Activated CD4-positive, alpha-beta T cell treated with anti-CD3 and anti-CD28 coated beads for 48 hours (primary cell): Measurements from ENCODE around the gene HIPK2.

Source experiments
- DNase-seq: peaks from one replicate; pipeline ENCODE4 v3.0.0-alpha.2; 2020

The HIPK2 gene

DNA sequence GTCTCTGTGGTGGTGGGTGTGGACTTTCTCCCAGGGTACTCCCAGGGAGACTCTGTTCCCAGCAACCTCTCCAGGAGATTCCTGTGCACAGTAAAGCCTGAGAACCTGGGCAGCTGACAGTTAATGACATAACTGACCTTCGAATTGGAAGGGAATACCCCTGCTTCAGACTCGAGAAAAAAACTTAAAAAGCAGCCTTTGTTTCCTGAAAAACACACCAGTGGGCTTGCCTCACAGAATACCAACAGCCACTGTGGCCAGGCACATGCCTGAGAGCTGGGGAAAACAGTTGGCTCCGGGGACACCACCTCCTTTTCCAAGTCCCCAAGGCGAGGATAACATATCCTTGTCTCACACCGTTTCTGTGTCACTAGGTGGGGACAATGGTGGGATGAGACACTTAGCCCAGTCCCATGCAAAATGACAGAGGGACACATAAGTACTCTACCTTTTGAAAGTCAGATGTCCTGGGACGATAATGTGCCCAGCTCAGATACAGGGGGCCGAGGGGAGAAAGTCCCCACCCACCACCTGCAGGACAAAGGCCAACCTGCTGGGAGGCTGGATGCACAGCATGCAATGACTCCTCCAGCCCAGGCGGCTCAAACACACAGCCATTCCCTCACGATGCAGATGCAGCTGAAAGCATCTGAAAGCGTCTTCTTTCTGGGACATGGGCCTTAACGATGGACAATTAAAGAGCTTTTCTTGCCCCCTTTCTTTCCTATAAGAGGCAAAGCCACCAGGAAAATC is 65.6 kb downstream of the HIPK2 start:
- no peak for DNase-seq

GRCh38 chr7:139710036-139710435 is 67.8 kb downstream of the HIPK2 start:
- DNase-seq, result no peak

- no peak for DNase-seq
Measured at GRCh38 chr7:139709485-139709884, 68.3 kb downstream of the HIPK2 start.

DNA sequence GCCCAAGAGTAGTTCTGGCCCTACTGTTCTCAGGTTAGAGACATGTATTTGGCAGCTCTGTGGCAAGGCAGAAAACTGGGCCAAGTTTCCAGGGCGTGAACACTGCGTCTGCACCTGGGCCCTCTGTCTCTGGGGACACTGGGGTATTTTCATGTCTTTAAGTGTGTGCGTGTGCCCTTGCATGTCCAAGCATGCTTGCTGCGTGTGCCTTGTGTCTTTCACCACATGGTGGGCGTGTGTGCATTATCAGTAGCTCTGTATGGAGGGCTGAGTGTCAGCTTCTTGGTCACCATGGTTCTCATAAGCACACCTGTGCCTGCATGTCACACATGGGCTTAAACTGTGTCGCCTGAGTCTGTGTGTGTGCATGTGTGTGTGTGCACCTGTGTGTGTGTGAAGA is 69.3 kb downstream of the HIPK2 start:
- no peak for DNase-seq

DNA sequence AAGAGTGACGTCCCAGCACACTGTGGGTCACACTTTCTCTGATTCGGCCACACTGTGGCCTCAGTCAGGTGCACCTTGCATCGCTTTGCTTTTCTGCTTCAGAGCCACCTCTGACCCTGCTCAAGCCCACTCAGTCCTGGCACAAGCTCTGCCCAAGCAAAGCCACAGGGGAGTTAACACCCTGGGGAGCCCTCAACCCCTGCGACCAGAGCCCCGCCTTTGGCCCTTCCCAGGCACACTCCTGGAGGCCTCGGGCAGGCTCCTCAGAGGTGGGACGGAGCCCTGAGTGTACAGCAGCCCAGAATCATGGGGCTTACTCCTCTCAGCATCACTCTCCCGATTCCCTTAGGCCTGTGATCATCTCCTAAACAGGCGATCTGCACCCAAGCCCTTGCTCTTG is 71.0 kb downstream of the HIPK2 start:
- DNase-seq, result no peak

GRCh38 chr7:139704308-139704879 is 73.4 kb downstream of the HIPK2 start:
- no peak for DNase-seq

- DNase-seq, result no peak
Measured at GRCh38 chr7:139703487-139704307, 74.1 kb downstream of the HIPK2 start.

GRCh38 chr7:139702811-139703486 is 74.8 kb downstream of the HIPK2 start:
- DNase-seq, result no peak

- DNase-seq, result no peak
Measured at GRCh38 chr7:139702313-139702731, 75.5 kb downstream of the HIPK2 start.

- no peak for DNase-seq
Measured at GRCh38 chr7:139701908-139702307, 75.9 kb downstream of the HIPK2 start.

DNA sequence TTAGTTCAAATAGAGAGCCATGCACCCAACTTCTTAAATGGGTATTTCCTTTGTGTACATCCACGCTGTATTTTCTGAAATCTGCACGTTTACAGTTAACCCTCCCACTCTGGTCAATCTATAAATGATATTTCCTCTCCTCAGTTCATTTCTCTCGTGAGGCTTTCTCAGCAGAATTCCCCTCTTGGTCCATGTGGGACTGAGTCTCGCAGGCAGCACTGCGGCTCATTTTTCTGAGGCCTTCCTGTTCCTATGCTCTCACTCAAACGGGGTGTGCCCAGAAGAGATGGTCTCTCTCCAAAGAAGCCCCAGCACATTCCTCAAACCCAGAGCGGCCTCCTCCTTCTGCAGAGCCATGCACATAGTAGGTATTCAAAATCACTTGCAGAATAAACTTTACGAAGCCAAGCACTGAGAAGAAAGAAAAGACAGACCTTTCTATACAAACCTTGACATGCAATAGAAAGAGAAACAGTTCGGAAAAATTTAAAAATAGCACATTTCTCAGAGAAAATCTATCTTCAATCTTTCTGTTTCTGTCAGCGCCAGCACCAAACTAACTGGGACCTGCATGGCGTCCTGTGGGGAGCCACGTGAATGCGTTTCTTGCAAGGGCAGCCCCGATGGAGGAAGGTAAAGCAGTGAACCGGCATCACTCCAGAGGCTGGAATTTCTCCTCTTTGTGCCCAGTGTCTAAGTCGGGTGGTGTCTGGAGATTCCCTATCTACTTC is 77.1 kb downstream of the HIPK2 start:
- DNase-seq, result no peak

GRCh38 chr7:139699640-139700504 is 77.9 kb downstream of the HIPK2 start:
- DNase-seq, result peak; percentile 22

DNA sequence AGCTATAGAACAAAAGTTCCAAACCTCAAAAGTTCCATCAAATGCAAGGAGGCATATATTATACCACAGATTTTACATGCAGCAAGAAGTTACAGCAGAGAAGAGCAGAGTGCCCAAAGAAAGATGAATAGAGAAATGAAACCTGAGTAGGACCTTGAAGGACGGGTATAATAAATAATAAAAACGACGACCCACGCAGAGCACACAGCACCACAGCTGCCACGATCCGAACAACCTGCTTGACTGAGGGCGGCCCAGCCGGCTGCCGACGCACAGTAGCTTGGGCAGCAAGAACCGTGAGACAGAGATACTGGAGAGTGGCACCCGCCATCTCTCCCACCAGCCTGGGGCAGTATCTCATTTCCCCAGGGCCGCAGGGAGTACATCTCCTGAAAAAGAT is 79.0 kb downstream of the HIPK2 start:
- no peak for DNase-seq

DNA sequence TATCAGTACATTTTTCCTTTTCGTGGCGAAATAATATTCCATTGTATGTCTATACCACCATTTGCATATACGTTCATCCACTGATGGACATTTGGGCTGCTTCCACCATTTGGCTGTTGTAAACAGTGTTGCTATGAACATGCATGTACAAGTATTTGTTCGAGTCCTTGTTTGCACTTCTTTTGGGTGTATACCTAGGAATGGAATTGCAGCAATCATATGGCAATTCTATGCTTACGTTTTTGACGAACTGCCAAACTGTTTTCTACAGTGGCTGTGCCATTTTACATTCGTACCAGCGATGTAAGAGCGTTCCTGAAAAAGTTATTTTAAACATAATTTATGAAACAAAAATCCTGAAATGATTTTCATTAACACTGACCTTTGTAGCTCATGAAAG is 79.5 kb downstream of the HIPK2 start:
- no peak for DNase-seq

- DNase-seq, result no peak
Measured at GRCh38 chr7:139697056-139697455, 80.7 kb downstream of the HIPK2 start.

- peak; percentile 37 for DNase-seq
Measured at GRCh38 chr7:139696552-139696951, 81.2 kb downstream of the HIPK2 start.

GRCh38 chr7:139695588-139695987 is 82.2 kb downstream of the HIPK2 start:
- DNase-seq, result no peak

DNA sequence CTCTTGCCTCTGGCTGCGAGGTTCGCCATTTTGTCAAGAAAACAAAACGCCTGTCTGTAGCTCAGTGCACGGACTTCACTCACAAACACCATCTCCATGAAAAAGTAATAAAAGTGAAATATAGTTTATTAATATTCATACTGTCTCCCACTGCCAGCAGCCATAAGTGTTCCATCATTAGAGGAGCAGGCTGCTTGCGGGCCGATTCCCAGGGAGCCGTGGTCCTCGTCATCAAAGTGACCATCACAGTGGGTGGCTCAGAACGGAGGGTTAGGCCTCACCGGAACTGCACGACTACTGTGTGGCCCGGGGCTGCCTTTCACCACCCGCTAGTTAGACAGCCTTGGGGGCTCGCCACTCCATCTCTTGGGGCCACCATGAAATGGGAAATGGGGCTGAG is 82.7 kb downstream of the HIPK2 start:
- DNase-seq, result no peak

DNA sequence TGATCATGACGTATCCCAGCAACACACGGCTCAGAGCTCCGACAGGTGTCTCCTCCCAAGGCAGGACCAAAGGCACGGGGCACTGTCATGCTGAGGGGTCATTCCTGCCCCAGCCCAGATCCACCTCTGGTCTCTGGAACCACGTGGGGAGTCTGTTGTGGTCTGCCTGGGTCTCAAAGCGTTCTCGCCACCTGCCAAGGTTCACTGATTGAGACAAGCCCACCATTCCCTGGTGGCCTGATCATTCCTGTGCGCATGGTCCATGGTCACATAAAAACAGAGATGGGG is 83.5 kb downstream of the HIPK2 start:
- DNase-seq, result no peak

DNA sequence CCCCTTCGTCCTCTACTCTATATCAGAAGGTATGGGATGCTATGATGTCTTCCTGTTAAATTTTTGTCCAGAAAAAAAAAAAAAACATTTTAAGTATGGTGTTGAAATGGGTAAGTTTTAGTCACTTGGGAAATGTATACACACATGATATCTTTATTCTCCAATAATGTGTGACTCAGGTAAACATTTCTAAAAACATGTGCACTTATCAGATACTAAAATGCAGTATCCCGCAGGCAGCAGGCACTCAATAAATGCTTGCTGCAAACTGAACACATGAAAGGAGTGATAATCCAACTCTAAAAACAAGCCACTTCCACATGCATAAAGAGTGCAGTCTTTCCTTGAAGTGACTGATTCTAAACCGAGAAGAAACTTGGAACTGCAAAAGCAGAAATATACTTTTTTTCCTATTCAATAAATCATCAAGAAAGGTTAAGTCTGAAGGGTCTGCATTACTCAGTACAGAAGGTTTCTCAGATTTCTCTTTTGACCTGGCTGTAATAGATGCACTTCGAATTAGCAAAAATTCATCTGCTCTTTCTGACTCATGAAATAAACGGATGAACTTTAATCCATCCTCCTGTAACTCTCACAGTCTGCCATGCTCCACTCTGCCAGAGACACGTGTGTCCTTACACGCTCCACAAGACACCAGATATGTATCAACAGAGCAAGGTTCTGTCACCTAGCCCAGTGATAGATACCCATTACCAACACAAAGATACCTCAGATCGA is 84.0 kb downstream of the HIPK2 start:
- DNase-seq, result no peak

- no peak for DNase-seq
Measured at GRCh38 chr7:139692723-139693122, 85.1 kb downstream of the HIPK2 start.
